ENCODE data around the gene TEX22.

The TEX22 gene

GRCh38 chr14:105384605-105385321 lies 13.6 kb upstream of the TEX22 start:
- no peak for DNase-seq (ENCODE audit: low spot score)

- no peak for DNase-seq (ENCODE audit: low spot score)
Measured at GRCh38 chr14:105385322-105385637, 13.1 kb upstream of the TEX22 start.

GRCh38 chr14:105385698-105386365 lies 12.5 kb upstream of the TEX22 start:
- DNase-seq (ENCODE audit: low spot score): no peak

DNA sequence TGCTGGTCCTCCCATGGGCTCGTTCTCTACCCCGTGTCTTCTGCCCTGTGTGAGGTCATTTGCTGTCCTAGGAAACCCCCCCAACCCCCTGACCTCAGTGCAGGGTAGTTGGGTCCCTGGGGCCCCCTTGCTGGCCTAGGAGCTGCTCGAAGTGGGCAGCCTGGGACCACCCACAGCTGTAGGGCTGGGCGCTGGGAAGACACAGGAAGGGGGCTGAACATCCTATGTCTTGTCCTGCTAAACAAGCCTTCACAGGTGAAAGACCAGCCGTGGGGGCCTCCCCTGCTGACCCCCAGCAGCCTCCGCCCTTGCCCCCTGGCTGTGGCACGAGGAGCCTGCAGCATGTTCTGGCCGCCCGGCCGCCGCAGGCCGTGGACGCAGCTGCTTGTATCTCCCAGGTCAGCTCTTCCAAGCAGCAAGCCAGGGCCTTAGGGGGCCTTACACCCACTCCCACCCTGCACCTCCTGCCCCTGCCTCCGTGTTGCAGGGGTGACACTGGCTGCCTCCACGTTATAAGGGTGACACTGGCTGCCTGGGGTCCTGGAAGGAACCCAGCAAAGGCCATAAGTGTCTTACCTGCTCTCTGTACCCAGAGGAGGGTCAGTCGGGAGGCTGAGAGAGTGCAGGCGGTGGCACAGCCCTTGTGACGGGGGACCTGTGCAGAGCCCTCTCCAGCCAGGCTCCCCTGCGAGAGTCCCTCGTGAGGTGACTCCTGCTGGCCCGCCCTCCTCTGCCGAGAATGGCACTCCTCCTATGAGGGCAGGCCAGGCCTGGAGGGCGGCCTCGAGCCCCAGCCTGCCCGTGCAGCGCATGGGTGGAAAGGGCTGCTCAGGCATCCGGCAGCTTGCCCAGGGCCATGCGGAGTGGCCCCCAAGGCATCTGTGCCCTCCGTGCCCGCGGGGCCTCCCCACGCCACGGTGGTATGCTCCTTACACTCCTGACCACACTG lies 11.5 kb upstream of the TEX22 start:
- DNase-seq (ENCODE audit: low spot score): no peak

GRCh38 chr14:105387530-105387922 lies 10.8 kb upstream of the TEX22 start:
- no peak for DNase-seq (ENCODE audit: low spot score)

DNA sequence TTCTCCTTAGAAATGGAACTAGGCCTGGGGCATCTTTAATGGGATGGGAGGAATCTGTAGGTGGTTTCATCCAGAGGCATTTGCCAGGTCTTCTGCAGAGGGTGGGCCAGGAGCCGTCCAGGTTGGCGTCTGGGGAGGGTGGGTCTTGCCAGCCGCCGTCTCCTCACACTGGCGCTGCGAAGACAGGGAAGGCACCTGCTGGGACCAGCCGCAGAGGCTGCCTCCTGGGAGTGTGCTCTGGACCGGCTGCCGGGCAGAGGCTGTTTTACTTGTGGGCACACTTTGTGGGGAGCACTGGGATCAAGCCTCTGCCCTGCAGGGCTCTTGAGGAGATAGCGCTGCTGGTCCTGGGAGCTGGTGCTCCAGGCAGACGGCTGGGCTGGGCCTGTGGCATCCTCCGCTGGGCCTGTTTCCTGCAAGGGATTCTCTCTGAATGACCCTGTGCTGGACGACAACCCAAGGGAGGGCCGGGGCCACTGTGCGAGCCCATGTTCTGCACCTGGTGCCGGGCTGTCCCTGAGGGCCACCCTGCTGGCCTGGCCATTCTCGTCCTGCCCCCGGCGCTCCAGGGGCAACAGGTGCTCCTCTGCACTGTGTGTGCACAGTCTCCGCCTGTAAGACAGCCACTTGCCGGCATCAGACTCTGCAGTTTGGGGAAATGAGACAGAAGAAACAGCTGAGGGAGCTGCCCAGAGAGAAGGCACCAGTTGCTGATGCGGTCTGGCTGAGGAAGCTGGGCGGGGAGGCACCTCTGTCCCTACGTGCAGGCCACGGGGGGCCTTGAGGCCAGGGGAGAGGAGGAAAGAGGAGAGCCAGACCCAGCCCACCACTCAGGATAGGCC lies 10.0 kb upstream of the TEX22 start:
- no peak for DNase-seq (ENCODE audit: low spot score)

DNA sequence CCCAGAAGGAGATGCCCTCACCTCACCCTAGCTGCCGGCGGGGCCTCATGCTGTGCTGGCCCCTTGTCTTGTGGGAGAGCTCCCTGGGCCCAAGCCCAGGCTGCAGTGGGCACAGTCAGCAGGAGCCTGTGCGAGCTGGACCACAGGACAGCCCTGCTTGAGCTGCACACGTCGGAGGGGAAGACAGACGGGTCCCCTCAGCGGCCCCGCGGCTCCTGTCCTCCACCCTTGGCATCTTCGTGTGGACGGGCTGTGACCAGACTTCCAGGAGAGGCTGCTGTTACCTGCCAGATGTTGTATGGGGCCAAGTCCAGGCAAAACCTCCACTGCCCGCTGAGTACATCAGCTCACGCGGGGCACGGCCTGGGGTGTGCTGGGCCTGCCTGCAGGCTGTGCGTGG lies 9.4 kb upstream of the TEX22 start:
- no peak for DNase-seq (ENCODE audit: low spot score)

DNA sequence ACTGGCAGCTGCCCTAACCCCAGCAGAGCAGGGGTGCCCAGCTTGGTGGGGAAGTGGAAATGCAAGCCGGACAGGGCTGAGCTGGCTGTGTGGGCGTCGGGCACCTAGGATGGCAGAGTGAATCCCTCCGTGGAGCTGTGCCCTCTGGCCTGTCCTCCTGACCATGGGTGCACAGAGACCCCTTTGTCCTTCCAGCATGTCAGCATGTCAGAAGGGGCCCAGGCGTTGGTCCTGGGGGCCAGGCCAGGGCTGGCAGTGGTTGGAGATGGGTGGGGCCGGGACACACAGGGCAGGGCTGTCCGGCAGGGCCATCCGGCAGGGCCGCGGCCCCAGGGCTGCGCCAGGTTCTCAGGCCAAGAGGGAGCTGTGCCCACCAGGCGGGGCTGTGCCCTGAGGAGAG lies 8.8 kb upstream of the TEX22 start:
- DNase-seq (ENCODE audit: low spot score): no peak

DNA sequence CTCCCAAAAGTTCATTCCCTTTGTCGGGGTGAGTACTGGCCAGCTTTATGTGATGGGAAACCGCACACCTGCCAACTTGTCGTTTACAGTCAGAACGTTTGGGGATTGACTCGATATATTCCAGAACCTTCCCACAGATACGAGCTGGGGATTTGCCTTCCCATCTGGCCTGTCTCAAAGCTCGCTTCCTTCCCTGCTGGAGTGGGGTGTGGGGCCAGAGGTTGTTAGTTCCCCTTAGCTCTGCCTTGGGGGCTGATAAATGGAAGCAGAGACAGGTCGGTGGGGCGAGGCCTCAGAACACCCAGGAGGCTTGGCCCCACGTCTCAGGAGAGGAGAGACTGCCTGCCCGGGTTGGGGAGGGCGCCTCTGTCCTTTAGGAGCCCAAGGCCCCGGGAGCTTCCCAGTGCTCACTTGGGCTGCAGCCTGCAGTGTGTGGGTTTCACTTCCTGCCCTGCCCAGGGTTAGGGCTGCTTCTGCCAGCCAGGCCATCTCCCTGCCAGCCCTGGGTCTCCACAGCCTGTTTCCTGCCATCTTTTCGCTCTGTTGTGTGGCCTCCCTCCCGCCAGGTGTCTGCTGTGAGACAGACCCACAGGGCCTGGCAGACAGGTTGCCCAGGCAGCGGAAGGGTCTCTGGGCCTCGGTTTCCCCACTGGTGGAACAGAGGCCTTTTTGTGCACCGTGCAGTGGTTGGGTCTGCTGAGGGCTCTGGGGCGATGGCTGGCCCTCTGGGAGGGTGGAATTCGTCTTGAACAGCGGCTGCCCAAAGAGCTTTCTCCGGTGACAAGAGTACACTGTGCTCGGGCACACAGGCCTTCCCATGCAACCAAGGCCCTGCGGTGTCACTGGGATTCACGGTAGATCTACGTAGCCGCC lies 8.1 kb upstream of the TEX22 start:
- no peak for DNase-seq (ENCODE audit: low spot score)

GRCh38 chr14:105390849-105391500 lies 7.4 kb upstream of the TEX22 start:
- no peak for DNase-seq (ENCODE audit: low spot score)

GRCh38 chr14:105391541-105391940 lies 6.8 kb upstream of the TEX22 start:
- no peak for DNase-seq (ENCODE audit: low spot score)

GRCh38 chr14:105392131-105393090 lies 5.9 kb upstream of the TEX22 start:
- DNase-seq (ENCODE audit: low spot score): no peak

- DNase-seq (ENCODE audit: low spot score): no peak
Measured at GRCh38 chr14:105393151-105393550, 5.2 kb upstream of the TEX22 start.

DNA sequence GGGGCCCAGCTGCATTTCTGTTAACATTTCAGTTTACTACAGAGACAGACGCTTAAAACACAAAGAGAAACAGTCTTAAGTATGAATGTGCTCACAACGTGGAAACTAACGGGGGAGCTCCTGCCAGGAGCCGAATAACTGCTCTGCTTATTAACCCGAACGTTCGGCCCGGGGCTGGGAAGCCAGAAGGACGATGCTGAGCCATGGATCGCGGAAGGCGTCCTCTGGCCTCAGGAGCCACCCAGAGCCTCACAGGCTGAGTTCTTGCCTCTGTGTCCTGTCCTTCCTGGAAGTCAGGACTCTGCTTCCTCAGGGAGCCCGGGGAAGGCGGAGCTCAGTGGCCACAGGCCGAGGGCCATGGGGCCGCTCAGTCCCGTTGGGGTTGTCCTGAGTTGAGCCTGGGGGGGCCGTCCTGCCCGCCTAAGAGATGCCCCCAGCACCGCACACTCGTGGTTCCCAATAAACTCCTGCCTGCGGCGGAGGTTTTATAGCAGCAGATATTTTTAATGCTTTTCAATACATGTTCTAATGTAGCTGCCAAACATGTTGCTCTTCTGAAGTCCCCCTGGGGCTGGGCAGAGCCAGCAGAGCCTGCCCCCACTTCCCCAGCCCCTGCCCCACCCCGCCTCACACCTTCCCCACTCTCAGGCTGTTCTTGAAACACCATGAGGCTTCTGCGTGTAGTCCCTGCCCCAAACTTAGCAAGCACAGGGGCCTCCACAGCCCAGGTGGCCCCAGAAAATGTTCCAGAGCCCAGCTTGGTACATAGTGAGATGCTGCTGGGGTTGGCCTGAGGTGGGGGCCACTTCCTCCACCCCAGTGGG lies 3.4 kb upstream of the TEX22 start:
- no peak for DNase-seq (ENCODE audit: low spot score)

DNA sequence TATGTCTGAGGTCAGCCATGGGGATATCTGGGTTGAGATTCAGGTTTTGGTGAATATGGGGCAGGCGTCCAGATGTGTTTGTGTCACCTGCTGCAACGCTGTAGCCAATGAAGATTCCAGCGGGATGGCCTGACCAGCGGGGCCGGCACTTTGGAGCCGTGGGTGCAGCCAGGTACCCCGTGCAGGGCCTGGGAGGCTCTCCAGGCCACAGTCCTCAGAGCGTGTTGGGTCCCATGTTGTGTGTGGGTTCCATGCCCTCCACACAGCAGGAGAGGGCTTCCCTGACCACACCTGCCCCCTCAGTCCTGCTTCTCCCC lies 2.8 kb upstream of the TEX22 start:
- DNase-seq (ENCODE audit: low spot score): no peak

- peak; percentile 18 for DNase-seq (ENCODE audit: low spot score)
Measured at GRCh38 chr14:105397350-105397931, 897 bp upstream of the TEX22 start.

- DNase-seq (ENCODE audit: low spot score): no peak
Measured at GRCh38 chr14:105398726-105399465, 558 bp downstream of the TEX22 start.

- DNase-seq (ENCODE audit: low spot score): no peak
Measured at GRCh38 chr14:105399466-105399775, 1.1 kb downstream of the TEX22 start.
